H1 (cell line): ENCODE data around the gene UBR2. TPM values are rescaled to one million over a fixed set of nuclear protein-coding genes. Genes with fewer than 3 reads are reported as not detected.

Experiments
- RNF2 ChIP-seq: fragments of 200-900, 300-1000 bp; sonication (generic); IDR thresholded peaks from 2 replicates; pipeline ENCODE4 v1.7.1; 2016; ENCODE audit warnings: borderline replicate concordance, low read depth, mild to moderate bottlenecking, antibody characterized with exemption, low read length; ENCODE audit not compliant: poor library complexity, severe bottlenecking; ENCODE audit errors: missing control alignments
- SP1 ChIP-seq: IDR thresholded peaks from 2 replicates; pipeline ENCODE4 v1.6.1; 2011; ENCODE audit warnings: low read depth, low read length
- polyA plus RNA-seq, 7 experiments: library from polyadenylated mRNA; depleted of rRNA in 3 of 7; stranded (reverse) in 5 of 7; unstranded in 2 of 7; fragments of >200 nt in 5 of 7; fragments of 200-250 nt in 2 of 7; gene quantifications; 1 replicate in 5 of 7; 2 replicates in 1 of 7; 4 replicates in 1 of 7; pipeline versions ENCODE4 v1.2.1 to v1.2.3, GENCODE V29; 2011 to 2013; ENCODE audit warnings: missing spikeins in 2 of 7, mixed read lengths in 2 of 7
- total RNA-seq: library from RNA; stranded (reverse); fragmentation: NEBNext Ultra II Directional; extraction: Animal tissue kit (Norgen Biotek cat#: 25700); gene quantifications from 2 replicates; pipeline ENCODE4 v1.2.1, GENCODE V29; 2021

UBR2 gene
- total and polyA plus RNA-seq, 2 of the 8 experiments (the other 6 are each of a cell fraction or from before 2014, with no cell fraction given): 6.5 to 19.5 TPM

DNA sequence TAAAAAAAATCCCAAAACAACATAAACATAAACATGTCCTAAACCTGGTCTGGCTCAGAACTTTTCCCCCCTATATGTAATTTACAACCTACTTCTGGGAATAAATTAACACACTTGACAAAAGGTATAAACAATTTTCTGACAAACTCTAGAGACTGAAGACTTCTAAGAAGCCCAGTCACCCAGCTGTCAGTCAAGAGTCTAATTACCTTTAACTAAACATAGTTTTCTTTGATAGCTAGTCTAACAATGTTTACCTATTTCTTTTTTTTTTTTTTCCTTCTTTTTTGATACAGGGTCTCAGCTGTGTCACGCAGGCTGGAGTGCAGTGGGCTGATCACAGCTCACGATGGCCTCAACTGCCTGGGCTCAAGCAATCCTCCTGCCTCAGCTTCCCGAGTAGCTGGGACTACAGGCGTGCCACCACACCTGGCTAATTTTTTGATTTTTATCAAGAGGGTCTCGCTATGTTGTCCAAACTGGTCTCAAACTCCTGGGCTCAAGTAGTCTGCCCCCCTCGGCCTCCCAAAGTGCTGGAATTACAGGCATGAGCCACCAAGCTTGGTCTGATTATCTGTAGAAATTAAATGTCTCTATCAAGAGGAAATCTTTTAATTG is 932 bp upstream of the UBR2 start (continued):
- no peak for TF ChIP-seq RNF2
- TF ChIP-seq SP1: no peak
